Ishikawa (cell line): ENCODE measurements around the gene SLC4A2.

Experiments used
- CEBPB ChIP-seq: IDR thresholded peaks from 2 replicates; pipeline ENCODE4 v1.6.1; 2012
- EP300 ChIP-seq: IDR thresholded peaks from 2 replicates; pipeline ENCODE4 v1.6.1; 2012; ENCODE audit warnings: borderline replicate concordance
- MAX ChIP-seq: IDR thresholded peaks from 2 replicates; pipeline ENCODE4 v1.6.1; 2012
- RAD21 ChIP-seq: IDR thresholded peaks from 2 replicates; pipeline ENCODE4 v1.6.1; 2012; ENCODE audit warnings: low read depth
- TAF1 ChIP-seq: IDR thresholded peaks from 2 replicates; pipeline ENCODE4 v1.6.1; 2012; ENCODE audit warnings: low read depth, mild to moderate bottlenecking
- TCF12 ChIP-seq: IDR thresholded peaks from 2 replicates; pipeline ENCODE4 v1.6.1; 2012; ENCODE audit warnings: low read depth
- YY1 ChIP-seq: IDR thresholded peaks from 2 replicates; pipeline ENCODE4 v1.6.1; 2012; ENCODE audit warnings: low read depth

GRCh38 chr7:151122276-151122675 is 62.9 kb downstream of the SLC4A2 start:
- no peak for TF ChIP-seq EP300
- TF ChIP-seq MAX, result no peak
- no peak for TF ChIP-seq YY1
- no peak for TF ChIP-seq CEBPB
- no peak for TF ChIP-seq TAF1
- TF ChIP-seq RAD21, result no peak
- TF ChIP-seq TCF12, result no peak
